Heart left ventricle (tissue), 16 donors: Measurements from ENCODE around the gene P2RY11. TPM values are rescaled to one million over a fixed set of nuclear protein-coding genes. Genes with fewer than 3 reads are reported as not detected.
A peak's percentile ranks its signal among the peaks of the same experiment; 100 is the strongest.

Experiments used
- ATAC-seq, 4 donors: fragments of 200-7000 bp; cut with Tn5 transposase; one replicate each; pipeline ENCODE4 v1.9.1; 2020 to 2022; ENCODE audit warnings: moderate library complexity in 4 of 4, mild to moderate bottlenecking in 3 of 4, moderate number of reproducible peaks in 1 of 4
- DNase-seq, 5 donors: peaks; one replicate each; pipeline ENCODE4 v3.0.0-alpha.2; 2020
- H3K27ac ChIP-seq, 12 donors: fragments of 200-600 bp; sonication (generic) in 4 of 12; one replicate each; pipeline versions ENCODE4 v1.5.0 to v1.8.0; 2016 to 2022; ENCODE audit warnings: mild to moderate bottlenecking in 2 of 12
- H3K27me3 ChIP-seq, 9 donors: fragments of 200-600 bp; sonication (generic) in 2 of 9; one replicate each; pipeline versions ENCODE4 v1.5.1 to v1.8.0; 2016 to 2022; ENCODE audit warnings: mild to moderate bottlenecking in 3 of 9
- H3K36me3 ChIP-seq, 9 donors: fragments of 200-600 bp; sonication (generic) in 2 of 9; one replicate each; pipeline versions ENCODE4 v1.5.0 to v1.8.0; 2018 to 2022; ENCODE audit warnings: mild to moderate bottlenecking in 2 of 9
- H3K4me1 ChIP-seq, 12 donors: fragments of 200-600 bp; sonication (generic) in 4 of 12; one replicate each; pipeline versions ENCODE4 v1.5.0 to v1.8.0; 2016 to 2022; ENCODE audit warnings: mild to moderate bottlenecking in 3 of 12
- H3K4me3 ChIP-seq, 12 donors: fragments of 200-600 bp; sonication (generic) in 4 of 12; one replicate each; pipeline versions ENCODE4 v1.5.0 to v1.8.0; 2017 to 2022; ENCODE audit warnings: mild to moderate bottlenecking in 9 of 12, moderate library complexity in 4 of 12
- H3K9me3 ChIP-seq, 12 donors: fragments of 200-600 bp; sonication (generic) in 4 of 12; one replicate each; pipeline versions ENCODE4 v1.5.0 to v1.8.0; 2016 to 2022; ENCODE audit warnings: mild to moderate bottlenecking in 1 of 12
- CTCF ChIP-seq, 12 donors: fragments of 200-600 bp; sonication (generic) in 4 of 12; IDR thresholded peaks; one replicate each; pipeline versions ENCODE4 v1.5.0 to v1.8.0; 2018 to 2022; ENCODE audit warnings: antibody characterized with exemption in 12 of 12, mild to moderate bottlenecking in 5 of 12
- POLR2A ChIP-seq, 2 donors: fragments of 450-650 bp; IDR thresholded peaks; one replicate each; pipeline ENCODE4 v1.6.1; 2017; ENCODE audit warnings: antibody characterized with exemption in 2 of 2, mild to moderate bottlenecking in 2 of 2, moderate library complexity in 2 of 2
- WGBS, 4 donors: extraction: QIAGEN DNeasy Blood & Tissue Kit in 2 of 4; methylation state at CpG; one replicate each; pipeline versions ENCODE4 v1.1.5 to v1.1.7; 2013 to 2018; 5-methylcytosine and 5-hydroxymethylcytosine counted together
- intact Hi-C, 10 donors: fragments of 100-400 bp; cut with DNase I; formaldehyde crosslinking; loops; one replicate each; pipeline versions ENCODE4 v1.11.1 to v1.14.2; 2022
- polyA plus RNA-seq, 2 donors: library from polyadenylated mRNA; stranded (reverse); fragments of 200-250 nt; gene quantifications; one replicate each; pipeline ENCODE4 v1.2.3, GENCODE V29; 2013
- total RNA-seq, 9 donors: library from RNA; depleted of rRNA in 2 of 9; stranded (reverse); fragments of >200 nt in 2 of 9; fragmentation: NEBNext Ultra II Directional in 3 of 9; extraction: Animal tissue kit (Norgen Biotek cat#: 25700) in 3 of 9; gene quantifications; one replicate each; pipeline versions ENCODE4 v1.1.0 to v1.2.4, GENCODE V29; 2016 to 2023
- donor health status: ischemic (EF 13 %, LVEDD 7.1; RV severe dilation, severe dysfunction).
- donor health status: healthy with polysubstance abuse.
- donor health status: DM: no; HTN: yes; CAD: no.
- donor health status: DM: no; HTN: no; CAD: no.
- donor health status: ischemic (EF 25% LVEDD 6.9; RV normal size, moderate dysfunction).
- donor health status: ischemic (EF 25% LVEDD 5.7; RV mildly dilated, moderate dysfunction).
- donor health status: healthy.
- donor health status: DM: yes; HTN: yes; CAD: no.
- donor health status: ischemic (EF 35%, LVEDD 5.7; RV mildly dilated, moderate dysfunction).
- donor health status: nonischemic (EF 11% LVEDD 7.7; RV severe dilation, severe dysfunction).
- donor health status: DM: yes; HTN: yes; CAD: no.
- donor health status: PGD.
- donor health status: ischemic (EF 29% LVEDD 5.4; RV normal size, mild dysfunction).
- donor health status: nonischemic (EF 23%, LVEDD 6.1; RV moderate dilation, normal function).

Gene P2RY11
- total and polyA plus RNA-seq, 11 donors, result 3.1 to 11.7 (median 5.2) TPM

- Histone ChIP-seq H3K27ac (peak overlapping the region in 1 of 12 donors; percentile 86), H3K27me3 (no peaks in the 10 kb centered on the region), H3K36me3 (peaks cover 5 to 79% (median 68%) of the 10 kb centered on the region in 9 donors), H3K9me3 (no peaks in the 10 kb centered on the region), H3K4me3 (peak overlapping the region in 1 of 12 donors; percentile 40), H3K4me1 (peaks cover 0 to 40% (median 1%) of the 10 kb centered on the region in 12 donors)
- DNase-seq (no peak), ATAC-seq (peak in 2 of 4 donors; percentile 2 to 3)
- 70 to 81% (median 71%) methylated on average over 16 to 19 of the region's 19 CpGs for WGBS, 4 donors
- intact Hi-C loops, result loop anchor here in 7 of 10 donors (5.0 to 10.0 kb wide), 5 partner anchors 131 to 271 kb away; partner anchors contain the start of genes MRPL4 (in 2 of the 7), OLFM2 (in 2 of the 7) and TYK2 (in 1 of the 7)
- no peak for TF ChIP-seq CTCF (IDR thresholded peaks at IDR 0.05)
- TF ChIP-seq POLR2A (IDR thresholded peaks at IDR 0.05), result no peak
Observed at GRCh38 chr19:10113592-10113963, 2.1 kb downstream of the P2RY11 start.

- no peaks in the 10 kb centered on the region for H3K9me3 ChIP-seq
- 79 to 92% (median 91%) methylated on average over 29 to 43 of the region's 43 CpGs for WGBS, 4 donors
- ATAC-seq, result peak in 2 of 4 donors; percentile 6 to 9
- H3K4me1 ChIP-seq, result peaks cover 0 to 45% (median 7%) of the 10 kb centered on the region in 12 donors
- no peak for TF ChIP-seq CTCF (IDR thresholded peaks at IDR 0.05)
- TF ChIP-seq POLR2A (IDR thresholded peaks at IDR 0.05), result no peak
- peak overlapping the region in 1 of 12 donors; percentile 40 for H3K4me3 ChIP-seq
- DNase-seq, result no peak
- H3K27ac ChIP-seq, result no peak overlapping the region
- H3K27me3 ChIP-seq, result no peaks in the 10 kb centered on the region
- peaks cover 5 to 79% (median 64%) of the 10 kb centered on the region in 9 donors for H3K36me3 ChIP-seq
- intact Hi-C loops, result loop anchor here in 7 of 10 donors (5.0 to 10.0 kb wide), 5 partner anchors 131 to 271 kb away; partner anchors contain the start of genes MRPL4 (in 2 of the 7), OLFM2 (in 2 of the 7) and TYK2 (in 1 of the 7)
Observed at GRCh38 chr19:10113964-10114650, 2.6 kb downstream of the P2RY11 start.

GRCh38 chr19:10114651-10115391 lies 3.3 kb downstream of the P2RY11 start:
- Histone ChIP-seq H3K27ac (no peak overlapping the region), H3K27me3 (no peaks in the 10 kb centered on the region), H3K4me3 (no peak overlapping the region), H3K9me3 (no peaks in the 10 kb centered on the region), H3K4me1 (peaks cover 0 to 47% (median 8%) of the 10 kb centered on the region in 12 donors), H3K36me3 (peaks cover 3 to 72% (median 57%) of the 10 kb centered on the region in 9 donors)
- no peak for TF ChIP-seq CTCF (IDR thresholded peaks at IDR 0.05)
- TF ChIP-seq POLR2A (IDR thresholded peaks at IDR 0.05), result no peak
- WGBS, 4 donors, result 71 to 84% (median 80%) methylated on average over 23 to 26 of the region's 26 CpGs
- DNase-seq (no peak), ATAC-seq (no peak)
- intact Hi-C loops, result loop anchor here in 7 of 10 donors (5.0 to 10.0 kb wide), 5 partner anchors 130 to 270 kb away; partner anchors contain the start of genes MRPL4 (in 2 of the 7), OLFM2 (in 2 of the 7) and TYK2 (in 1 of the 7)
